HG02642 (cell line): ENCODE measurements around the gene RPP38.

Experiments
- ATAC-seq: cut with Tn5 transposase; IDR thresholded peaks from one replicate; pipeline ENCODE4 v1.9.1; 2021; ENCODE audit warnings: mild to moderate bottlenecking; ENCODE audit not compliant: unreplicated experiment, poor library complexity

Gene RPP38

GRCh38 chr10:15097011-15097812 is at the start of gene RPP38:
Gene RPP38 (plus strand): TSS chr10:15097355. CDS start chr10:15103315, 5,960 bp downstream.
- peak; percentile 86 for ATAC-seq

DNA sequence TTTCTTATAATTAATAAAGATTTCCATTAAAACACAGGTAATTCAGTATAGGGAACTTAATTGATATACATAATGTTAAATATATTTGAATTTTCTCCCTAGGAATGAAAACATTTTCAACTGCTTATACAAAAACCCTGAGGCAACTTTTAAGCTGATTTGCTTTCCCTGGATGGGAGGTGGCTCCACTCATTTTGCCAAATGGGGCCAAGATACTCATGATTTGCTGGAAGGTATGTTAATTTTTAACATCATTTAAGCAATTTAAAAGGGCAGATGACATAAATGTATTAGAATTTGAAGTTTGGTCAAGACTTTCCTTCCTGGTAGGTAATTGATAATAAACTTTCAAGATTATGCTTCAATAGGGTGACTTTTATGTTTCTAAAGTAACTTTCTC is 47.6 kb upstream of the RPP38 start:
- ATAC-seq: no peak

GRCh38 chr10:15052121-15052520 is 45.0 kb upstream of the RPP38 start:
- no peak for ATAC-seq

- ATAC-seq: no peak
These were observed 44.1 kb upstream of the RPP38 start for GRCh38 chr10:15053061-15053460.

DNA sequence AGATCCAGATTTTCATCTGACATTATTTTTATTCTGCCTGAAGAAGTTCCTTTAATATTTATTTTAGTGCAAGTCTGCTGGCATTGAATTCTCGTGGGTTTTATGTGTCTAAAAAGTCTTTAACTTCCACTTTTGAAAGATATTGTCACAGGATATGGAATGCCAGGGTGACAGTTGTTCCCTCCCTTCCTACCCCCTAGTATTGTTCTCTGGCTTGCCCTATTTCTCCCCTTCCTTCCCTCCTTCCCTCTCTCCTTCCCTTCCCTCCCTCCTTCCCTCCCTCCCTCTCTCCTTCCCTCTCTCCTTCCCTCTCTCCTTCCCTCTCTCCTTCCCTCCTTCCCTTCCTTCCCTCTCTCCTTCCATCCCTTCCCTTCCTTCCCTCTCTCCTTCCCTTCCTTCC is 38.5 kb upstream of the RPP38 start:
- ATAC-seq: no peak

- no peak for ATAC-seq
These were observed 37.2 kb upstream of the RPP38 start for GRCh38 chr10:15059914-15060313.

DNA sequence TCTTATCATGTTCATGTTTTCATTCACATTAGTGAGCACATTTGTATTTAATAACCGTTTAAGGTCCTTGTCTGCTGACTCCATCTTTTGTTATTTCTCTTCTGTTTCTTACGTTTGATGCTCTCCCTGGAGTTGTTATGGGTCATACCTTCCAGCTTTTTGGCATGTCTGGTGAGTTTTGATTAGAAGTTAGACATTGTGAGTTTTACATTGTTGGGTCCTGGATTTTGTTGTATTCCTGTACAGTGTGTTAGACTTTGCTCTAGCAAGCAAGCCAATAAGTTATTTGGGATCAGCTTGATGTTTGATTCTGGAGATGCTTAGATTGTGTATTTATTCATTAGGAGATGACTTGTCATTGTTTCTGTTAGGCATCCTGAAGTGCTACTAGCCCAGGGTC is 36.5 kb upstream of the RPP38 start:
- no peak for ATAC-seq

- ATAC-seq: no peak
These were observed 30.0 kb upstream of the RPP38 start for GRCh38 chr10:15067154-15067553.

DNA sequence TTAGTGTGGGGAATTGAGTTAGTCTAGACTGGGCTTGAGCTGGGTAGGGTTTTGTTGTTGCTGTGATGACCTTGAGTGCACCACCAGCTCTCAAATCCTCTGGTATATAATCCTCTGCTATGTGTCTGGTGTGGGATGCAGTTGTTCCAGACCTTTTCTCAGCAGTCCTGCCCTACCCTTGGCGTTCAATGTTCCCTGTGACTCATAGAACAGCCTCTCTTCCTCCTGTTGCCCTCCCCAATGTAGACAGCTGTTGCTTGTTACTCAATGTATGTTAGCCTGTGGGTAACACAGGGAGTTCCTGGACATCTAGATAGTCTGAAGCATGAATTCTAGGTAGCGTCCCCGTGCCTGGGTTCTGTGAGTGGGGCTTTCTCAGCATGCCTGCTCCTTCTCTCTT is 28.4 kb upstream of the RPP38 start:
- ATAC-seq: no peak

GRCh38 chr10:15069230-15069629 is 27.9 kb upstream of the RPP38 start:
- no peak for ATAC-seq

- ATAC-seq: no peak
These were observed 24.8 kb upstream of the RPP38 start for GRCh38 chr10:15072358-15072757.

GRCh38 chr10:15075421-15075820 is 21.7 kb upstream of the RPP38 start:
- ATAC-seq: no peak

- ATAC-seq: no peak
These were observed 13.3 kb upstream of the RPP38 start for GRCh38 chr10:15083674-15084501.

- ATAC-seq: no peak
These were observed 12.6 kb upstream of the RPP38 start for GRCh38 chr10:15084502-15084922.

GRCh38 chr10:15088428-15089261 is 8.5 kb upstream of the RPP38 start, which contains the start of gene ACBD7:
Gene ACBD7 (minus strand): TSS chr10:15088776. CDS start chr10:15088728, 48 bp downstream.
- ATAC-seq: peak; percentile 100

DNA sequence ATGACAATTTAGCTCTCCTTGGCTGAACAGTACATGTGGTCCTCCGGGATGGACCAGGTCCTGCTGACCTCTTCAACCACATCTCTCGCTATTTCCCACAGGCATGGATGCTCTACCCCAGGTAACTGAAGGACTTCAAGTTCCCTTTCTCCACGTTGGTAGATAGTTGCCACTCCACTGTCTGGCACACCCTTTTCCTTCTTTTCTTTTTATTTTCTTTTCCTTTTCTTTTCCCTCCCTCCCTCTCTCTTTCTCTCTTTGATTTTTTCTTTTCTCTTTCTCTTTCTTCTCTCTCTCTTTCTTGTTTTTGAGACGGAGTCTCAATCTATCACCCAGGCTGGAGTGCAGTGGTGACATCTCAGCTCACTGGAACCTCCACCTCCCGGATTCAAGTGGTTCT is 5.7 kb upstream of the RPP38 start:
- ATAC-seq: no peak

DNA sequence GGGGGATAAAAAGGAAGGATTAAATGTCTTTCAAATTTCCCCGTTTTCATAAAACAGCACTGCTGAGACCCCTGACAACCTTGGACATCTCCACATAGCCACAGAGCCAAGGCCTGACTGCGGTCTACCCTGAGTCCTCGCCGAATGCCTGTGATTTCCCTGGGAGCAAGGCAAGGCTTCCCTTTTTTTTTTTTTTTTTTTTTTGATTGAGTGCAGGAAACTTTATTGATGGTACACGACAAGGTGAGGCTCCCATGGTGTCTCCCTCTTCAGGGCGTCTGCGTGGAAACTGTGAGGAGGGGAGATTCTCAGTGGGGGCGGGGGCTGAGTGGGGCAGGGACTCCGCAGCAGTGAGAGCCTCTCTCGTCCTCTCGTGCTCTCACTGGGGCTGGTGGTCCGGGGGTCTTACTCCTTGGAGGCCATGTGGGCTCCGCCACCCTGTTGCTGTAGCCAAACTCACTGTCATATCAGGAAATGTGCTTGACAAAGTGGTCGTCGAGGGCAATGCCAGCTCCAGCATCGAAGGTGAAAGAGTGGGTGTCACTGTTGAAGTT is 4.2 kb upstream of the RPP38 start:
- no peak for ATAC-seq

DNA sequence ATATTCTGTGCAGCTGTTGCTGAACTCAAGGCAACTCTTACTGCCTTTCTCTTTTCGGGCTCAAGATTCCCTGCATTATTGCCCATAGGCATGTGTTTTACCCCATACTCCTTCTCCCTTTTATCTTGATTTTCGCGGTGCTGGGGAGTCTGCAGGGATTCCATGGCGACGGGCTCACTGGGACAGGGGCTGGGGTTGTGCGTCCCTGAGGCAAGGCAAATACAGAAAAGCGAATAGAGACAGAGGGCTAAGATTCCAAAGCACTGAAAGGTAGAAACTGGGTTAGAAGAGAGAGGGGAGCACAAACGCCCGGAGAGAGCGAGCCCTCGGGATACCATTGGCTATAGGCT is 519 bp upstream of the RPP38 start:
- peak; percentile 23 for ATAC-seq

DNA sequence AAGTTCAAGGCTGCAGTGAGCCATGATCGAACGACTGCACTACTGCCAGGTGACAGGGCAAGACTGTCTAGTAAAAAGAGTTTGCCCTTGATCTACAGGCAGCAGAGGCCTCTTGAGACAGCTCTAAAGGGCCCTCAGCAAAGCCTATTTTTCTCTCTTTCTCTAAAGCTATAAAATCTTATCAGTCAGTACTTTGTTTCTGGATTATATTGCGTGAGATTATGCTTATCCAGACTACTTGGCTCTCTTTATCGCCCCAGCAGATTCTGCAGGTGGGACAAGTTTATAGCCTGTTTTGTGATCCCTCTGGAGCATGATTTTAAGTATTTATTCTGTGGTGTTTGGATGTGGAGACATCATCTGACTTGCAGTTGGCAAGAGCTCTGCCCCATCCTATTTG is 2.7 kb downstream of the RPP38 start:
- ATAC-seq: no peak

DNA sequence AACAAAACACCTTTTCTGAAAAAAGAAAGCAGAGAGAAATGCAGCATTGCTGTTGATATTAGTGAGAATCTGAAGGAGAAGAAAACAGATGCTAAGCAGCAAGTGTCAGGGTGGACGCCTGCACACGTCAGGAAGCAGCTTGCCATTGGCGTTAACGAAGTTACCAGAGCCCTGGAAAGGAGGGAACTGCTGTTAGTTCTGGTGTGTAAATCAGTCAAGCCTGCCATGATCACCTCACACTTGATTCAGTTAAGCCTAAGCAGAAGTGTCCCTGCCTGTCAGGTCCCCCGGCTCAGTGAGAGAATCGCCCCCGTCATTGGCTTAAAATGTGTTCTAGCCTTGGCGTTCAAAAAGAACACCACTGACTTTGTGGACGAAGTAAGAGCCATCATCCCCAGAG is 6.4 kb downstream of the RPP38 start:
- ATAC-seq: no peak
